WI38 (cell line): ENCODE measurements around the gene STOX2.

Source experiments
- H3K4me3 ChIP-seq: 2 replicates; pipeline ENCODE4 v1.5.1; 2011; ENCODE audit warnings: low read depth, mild to moderate bottlenecking, control low read depth, low read length
- TF ChIP-seq, protein P1 (sequence below): IDR thresholded peaks from 2 replicates; pipeline ENCODE4 v1.5.1; 2012; ENCODE audit warnings: low read depth, mild to moderate bottlenecking, control low read depth, low read length

STOX2 gene, protein sequence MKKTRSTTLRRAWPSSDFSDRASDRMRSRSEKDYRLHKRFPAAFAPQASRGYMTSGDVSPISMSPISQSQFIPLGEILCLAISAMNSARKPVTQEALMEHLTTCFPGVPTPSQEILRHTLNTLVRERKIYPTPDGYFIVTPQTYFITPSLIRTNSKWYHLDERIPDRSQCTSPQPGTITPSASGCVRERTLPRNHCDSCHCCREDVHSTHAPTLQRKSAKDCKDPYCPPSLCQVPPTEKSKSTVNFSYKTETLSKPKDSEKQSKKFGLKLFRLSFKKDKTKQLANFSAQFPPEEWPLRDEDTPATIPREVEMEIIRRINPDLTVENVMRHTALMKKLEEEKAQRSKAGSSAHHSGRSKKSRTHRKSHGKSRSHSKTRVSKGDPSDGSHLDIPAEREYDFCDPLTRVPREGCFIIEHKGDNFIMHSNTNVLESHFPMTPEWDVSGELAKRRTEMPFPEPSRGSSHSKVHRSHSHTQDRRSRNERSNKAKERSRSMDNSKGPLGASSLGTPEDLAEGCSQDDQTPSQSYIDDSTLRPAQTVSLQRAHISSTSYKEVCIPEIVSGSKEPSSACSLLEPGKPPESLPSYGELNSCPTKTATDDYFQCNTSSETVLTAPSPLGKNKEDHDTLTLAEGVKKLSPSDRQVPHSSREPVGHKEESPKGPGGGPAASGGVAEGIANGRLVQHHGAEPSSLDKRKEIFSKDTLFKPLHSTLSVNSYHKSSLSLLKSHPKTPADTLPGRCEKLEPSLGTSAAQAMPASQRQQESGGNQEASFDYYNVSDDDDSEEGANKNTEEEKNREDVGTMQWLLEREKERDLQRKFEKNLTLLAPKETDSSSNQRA (N-terminal part only)

DNA sequence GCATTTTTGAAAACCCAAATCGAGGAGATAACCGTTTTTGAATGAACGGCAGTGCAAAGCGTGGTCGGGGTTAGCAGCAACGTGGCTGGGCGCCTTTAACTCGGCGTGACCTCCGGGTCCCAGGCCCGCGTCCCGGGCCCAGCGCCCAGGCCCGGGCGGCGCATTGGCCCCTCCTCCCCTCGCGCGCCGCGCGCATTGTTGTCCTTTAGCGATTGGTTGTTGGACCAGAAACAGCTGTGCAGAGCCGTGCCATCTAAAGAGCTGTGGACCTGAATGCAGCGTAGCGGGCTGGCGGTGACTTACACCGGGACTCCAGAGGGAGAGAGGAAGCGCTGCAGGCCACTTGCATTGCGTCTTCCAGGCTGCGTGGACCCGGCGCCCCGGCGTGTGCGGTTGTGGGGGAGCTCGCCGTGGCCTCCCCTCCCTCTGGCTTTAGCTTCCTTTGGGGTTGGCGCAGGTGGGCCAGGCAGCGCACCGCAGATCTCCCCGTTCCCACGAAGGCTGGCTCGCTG lies at the start of gene STOX2:
STOX2 (plus strand) TSS at position 227 of the 512 bp plus-strand sequence. CDS start 1,484 bp downstream, outside the sequence.
- TF ChIP-seq, protein P1, sequence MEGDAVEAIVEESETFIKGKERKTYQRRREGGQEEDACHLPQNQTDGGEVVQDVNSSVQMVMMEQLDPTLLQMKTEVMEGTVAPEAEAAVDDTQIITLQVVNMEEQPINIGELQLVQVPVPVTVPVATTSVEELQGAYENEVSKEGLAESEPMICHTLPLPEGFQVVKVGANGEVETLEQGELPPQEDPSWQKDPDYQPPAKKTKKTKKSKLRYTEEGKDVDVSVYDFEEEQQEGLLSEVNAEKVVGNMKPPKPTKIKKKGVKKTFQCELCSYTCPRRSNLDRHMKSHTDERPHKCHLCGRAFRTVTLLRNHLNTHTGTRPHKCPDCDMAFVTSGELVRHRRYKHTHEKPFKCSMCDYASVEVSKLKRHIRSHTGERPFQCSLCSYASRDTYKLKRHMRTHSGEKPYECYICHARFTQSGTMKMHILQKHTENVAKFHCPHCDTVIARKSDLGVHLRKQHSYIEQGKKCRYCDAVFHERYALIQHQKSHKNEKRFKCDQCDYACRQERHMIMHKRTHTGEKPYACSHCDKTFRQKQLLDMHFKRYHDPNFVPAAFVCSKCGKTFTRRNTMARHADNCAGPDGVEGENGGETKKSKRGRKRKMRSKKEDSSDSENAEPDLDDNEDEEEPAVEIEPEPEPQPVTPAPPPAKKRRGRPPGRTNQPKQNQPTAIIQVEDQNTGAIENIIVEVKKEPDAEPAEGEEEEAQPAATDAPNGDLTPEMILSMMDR: no peak

DNA sequence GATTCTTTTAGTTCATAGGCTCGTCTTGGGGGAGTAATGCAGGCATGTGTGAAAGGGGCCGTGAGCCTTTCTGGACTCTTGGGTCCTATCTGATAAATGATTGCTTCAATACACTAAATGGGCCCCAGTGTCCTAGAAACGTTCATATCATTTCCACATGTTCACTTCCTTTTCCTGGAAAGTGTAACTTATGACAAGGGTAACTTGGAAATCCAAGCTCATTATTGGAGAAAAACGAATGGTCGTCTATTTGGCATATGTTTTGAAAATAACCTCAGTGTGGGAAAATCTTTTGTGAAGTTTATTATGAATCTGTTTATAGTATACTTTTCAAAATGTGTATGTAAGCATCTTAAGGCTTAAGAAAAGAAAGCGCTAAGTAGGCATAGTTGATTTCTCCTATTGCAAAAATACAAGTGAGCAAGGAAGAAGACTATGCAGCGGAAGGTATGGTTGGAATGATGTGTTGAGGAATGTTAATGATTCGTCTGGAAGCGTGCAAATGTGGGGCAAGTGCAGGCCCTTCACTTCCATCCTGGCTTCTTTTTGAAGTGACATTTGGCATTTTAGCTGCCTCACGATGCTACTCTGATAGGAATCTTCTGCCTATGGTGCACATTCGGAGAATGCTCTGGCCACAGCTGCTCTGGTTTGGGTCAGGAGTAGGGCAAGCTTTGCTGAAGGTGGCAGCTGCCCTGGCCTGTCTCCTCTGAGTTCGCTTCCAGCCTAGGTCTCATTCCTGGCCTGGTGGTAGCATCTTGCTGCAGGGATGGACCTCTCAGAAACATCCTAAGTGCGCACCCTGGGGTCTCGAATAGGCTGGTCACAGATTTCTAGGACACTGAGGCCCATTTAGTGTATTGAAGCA lies 49.5 kb upstream of the STOX2 start:
- no peak overlapping the region for H3K4me3 ChIP-seq
- TF ChIP-seq, protein P1: no peak

More for the DNA sequence above, at the start of gene STOX2:
- peak within 1 kb of the TSS; percentile 41 for H3K4me3 ChIP-seq

DNA sequence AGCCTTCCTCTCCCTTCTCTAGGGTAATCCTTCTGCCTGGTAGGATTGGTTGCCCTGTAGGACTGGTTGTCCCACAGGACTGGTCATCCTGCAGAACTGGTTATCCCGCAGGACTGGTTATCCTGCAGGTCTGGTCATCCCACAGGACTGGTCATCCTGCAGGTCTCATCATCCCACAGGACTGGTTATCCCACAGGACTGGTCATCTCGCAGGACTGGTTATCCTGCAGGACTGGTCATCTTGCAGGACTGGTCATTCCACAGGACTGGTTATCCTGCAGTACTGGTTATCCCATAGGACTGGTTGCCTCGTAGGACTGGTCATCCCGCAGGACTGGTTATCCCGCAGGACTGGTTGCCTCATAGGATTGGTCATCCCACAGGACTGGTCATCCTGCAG lies 48.1 kb upstream of the STOX2 start:
- TF ChIP-seq, protein P1: no peak

DNA sequence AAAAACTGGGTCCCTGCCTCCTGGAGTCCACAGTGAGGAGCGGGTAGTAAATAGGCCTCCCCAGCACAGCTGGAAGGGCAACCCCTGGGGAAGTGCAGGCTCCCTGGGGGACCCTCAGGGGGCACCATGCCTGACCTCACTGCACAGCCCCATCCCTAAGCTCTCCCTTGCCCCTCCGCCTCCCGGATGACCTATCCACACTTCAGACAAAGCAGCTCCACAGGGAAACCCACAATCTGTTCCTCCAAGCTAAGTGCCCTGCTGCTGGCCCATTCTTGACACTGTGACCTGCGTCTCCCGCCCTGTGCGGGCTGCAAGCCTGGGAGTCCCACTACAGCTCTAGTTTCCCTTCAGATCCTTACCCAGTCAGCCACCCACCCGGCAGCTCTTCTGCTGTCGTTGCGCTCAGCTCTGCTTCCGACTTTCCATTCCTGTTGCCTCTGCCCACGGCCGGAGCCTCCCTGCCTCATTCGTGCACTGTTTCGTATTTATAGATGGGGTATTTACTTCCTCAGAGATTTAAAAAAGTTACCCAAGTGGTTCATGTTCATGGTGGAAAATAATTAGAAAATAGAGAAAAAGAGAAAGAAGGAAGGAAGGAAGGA lies 47.0 kb upstream of the STOX2 start:
- TF ChIP-seq, protein P1: no peak
- H3K4me3 ChIP-seq: no peak overlapping the region

More for the DNA sequence above, 48.1 kb upstream of the STOX2 start:
- no peak overlapping the region for H3K4me3 ChIP-seq

DNA sequence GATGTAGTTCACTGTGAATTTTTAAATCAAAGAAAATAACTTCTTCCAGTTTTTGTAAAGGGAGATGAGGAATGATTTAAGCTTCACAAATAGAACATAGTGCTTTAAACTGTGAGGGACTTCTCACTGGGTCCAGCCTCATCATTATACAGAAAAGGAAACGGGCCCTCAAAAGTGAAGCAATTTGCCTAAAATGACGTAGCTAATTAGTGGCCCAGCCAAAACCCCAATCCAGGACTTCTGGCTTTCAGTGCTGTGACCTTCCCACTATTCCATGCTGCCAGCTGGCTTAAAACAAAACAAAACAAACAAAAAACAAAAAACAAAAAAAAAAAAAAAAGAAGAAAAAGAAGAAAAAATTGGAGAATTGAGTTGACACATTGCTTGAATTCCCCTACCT lies 45.0 kb upstream of the STOX2 start:
- no peak overlapping the region for H3K4me3 ChIP-seq
- TF ChIP-seq, protein P1: no peak

DNA sequence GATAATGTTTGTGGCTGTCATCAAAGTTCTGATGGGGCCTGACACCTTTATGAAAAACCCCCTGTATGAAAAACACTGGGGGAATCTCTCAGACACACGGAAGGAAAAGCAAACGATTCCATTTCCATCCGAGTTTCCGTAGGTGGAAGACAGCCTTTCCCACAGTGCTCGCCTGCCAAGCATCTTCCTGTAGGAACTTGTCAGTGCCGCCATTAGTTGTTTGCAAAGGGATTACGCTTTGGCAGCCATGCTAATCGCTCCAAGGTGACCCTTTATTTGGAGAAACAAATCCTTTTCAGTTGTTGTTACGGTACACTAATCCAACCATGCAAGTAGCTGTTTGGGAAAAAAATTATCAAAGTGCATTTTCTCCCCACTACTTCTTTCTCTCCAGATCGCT lies 44.4 kb upstream of the STOX2 start:
- H3K4me3 ChIP-seq: no peak overlapping the region
- TF ChIP-seq, protein P1: no peak
